ENCODE measurements around the gene PGRMC2.

Gene PGRMC2

GRCh38 chr4:128307123-128307571, 19.5 kb upstream of the PGRMC2 start:
- peaks cover 0 to 6% (median 0%) of the 10 kb centered on the region in 3 donors for H3K36me3 ChIP-seq
- DNase-seq: no peak
- H3K4me1 ChIP-seq: no peaks in the 10 kb centered on the region
- no peak for TF ChIP-seq CTCF (IDR thresholded peaks at IDR 0.05)
- no peaks in the 10 kb centered on the region for H3K9me3 ChIP-seq
- H3K4me3 ChIP-seq: no peak overlapping the region
- no peak overlapping the region for H3K27ac ChIP-seq
- no peaks in the 10 kb centered on the region for H3K27me3 ChIP-seq
- intact Hi-C loops (cut with DNase I; ENCODE audit: low total_unique reads): no loop called here

- no peak for DNase-seq
- Histone ChIP-seq H3K9me3 (no peaks in the 10 kb centered on the region), H3K27ac (no peak overlapping the region), H3K27me3 (no peaks in the 10 kb centered on the region), H3K4me3 (no peak overlapping the region), H3K36me3 (peaks cover 0 to 6% (median 0%) of the 10 kb centered on the region in 3 donors), H3K4me1 (no peaks in the 10 kb centered on the region)
- no peak for TF ChIP-seq CTCF (IDR thresholded peaks at IDR 0.05)
- intact Hi-C loops (cut with DNase I; ENCODE audit: low total_unique reads): no loop called here
Observed at GRCh38 chr4:128305942-128306341, 18.3 kb upstream of the PGRMC2 start.

- peaks cover 0 to 6% (median 0%) of the 10 kb centered on the region in 3 donors for H3K36me3 ChIP-seq
- H3K27me3 ChIP-seq: no peaks in the 10 kb centered on the region
- H3K4me3 ChIP-seq: no peak overlapping the region
- no peak overlapping the region for H3K27ac ChIP-seq
- DNase-seq: no peak
- no peaks in the 10 kb centered on the region for H3K4me1 ChIP-seq
- TF ChIP-seq CTCF (IDR thresholded peaks at IDR 0.05): no peak
- no peaks in the 10 kb centered on the region for H3K9me3 ChIP-seq
- intact Hi-C loops (cut with DNase I; ENCODE audit: low total_unique reads): no loop called here
Observed at GRCh38 chr4:128303986-128304385, 16.4 kb upstream of the PGRMC2 start.

- intact Hi-C loops (cut with DNase I; ENCODE audit: low total_unique reads): no loop called here
- no peaks in the 10 kb centered on the region for H3K9me3 ChIP-seq
- H3K36me3 ChIP-seq: peaks cover 0 to 6% (median 0%) of the 10 kb centered on the region in 3 donors
- no peaks in the 10 kb centered on the region for H3K27me3 ChIP-seq
- DNase-seq: no peak
- H3K4me1 ChIP-seq: no peaks in the 10 kb centered on the region
- H3K4me3 ChIP-seq: no peak overlapping the region
- H3K27ac ChIP-seq: no peak overlapping the region
- TF ChIP-seq CTCF (IDR thresholded peaks at IDR 0.05): no peak
Observed at GRCh38 chr4:128303405-128303785, 15.8 kb upstream of the PGRMC2 start.

- intact Hi-C loops (cut with DNase I; ENCODE audit: low total_unique reads): no loop called here
- H3K27me3 ChIP-seq: no peaks in the 10 kb centered on the region
Observed at GRCh38 chr4:128301979-128302378, 14.4 kb upstream of the PGRMC2 start.

More at GRCh38 chr4:128301979-128302378, 14.4 kb upstream of the PGRMC2 start:
- Histone ChIP-seq H3K9me3 (no peaks in the 10 kb centered on the region), H3K27ac (no peak overlapping the region), H3K36me3 (peaks cover 0 to 6% (median 0%) of the 10 kb centered on the region in 3 donors), H3K4me3 (no peak overlapping the region), H3K4me1 (no peaks in the 10 kb centered on the region)
- no peak for TF ChIP-seq CTCF (IDR thresholded peaks at IDR 0.05)
- no peak for DNase-seq

Measured in tibial artery (tissue), 4 donors.